Adipose tissue (tissue), 3 donors: Measurements from ENCODE around the gene VWA3B. TPM values are rescaled to one million over a fixed set of nuclear protein-coding genes. Genes with fewer than 3 reads are reported as not detected.

Experiments used
- H3K27ac ChIP-seq: one replicate; pipeline ENCODE4 v1.5.1; 2013; ENCODE audit warnings: low read depth, low read length
- WGBS, 3 donors: extraction: QIAGEN DNeasy Blood & Tissue Kit; methylation state at CpG; one replicate each; pipeline ENCODE4 v1.1.7; 2013; 5-methylcytosine and 5-hydroxymethylcytosine counted together
- polyA plus RNA-seq, 3 donors: library from polyadenylated mRNA; stranded (reverse); fragments of 200-250 nt; gene quantifications; one replicate each; pipeline ENCODE4 v1.2.3, GENCODE V29; 2013
- donor health status: healthy with polysubstance abuse.
- donor health status: Bipolar disorder and iron deficiency.
- donor health status: healthy.

The VWA3B gene
- polyA plus RNA-seq, 3 donors = 0.29 TPM; not detected in 2

- H3K27ac ChIP-seq = no peak overlapping the region
- WGBS, 3 donors = 65 to 80% (median 72%) methylated on average over 4 of the region's 4 CpGs
These were observed 68.7 kb downstream of the VWA3B start for GRCh38 chr2:98155716-98156115.

GRCh38 chr2:98156304-98156703, 69.3 kb downstream of the VWA3B start:
- 93 to 95% (median 93%) methylated on average over 7 of the region's 7 CpGs for WGBS, 3 donors

GRCh38 chr2:98157557-98157956, 70.6 kb downstream of the VWA3B start:
- WGBS, 3 donors = 78 to 84% (median 84%) methylated on average over 8 of the region's 8 CpGs
- no peak overlapping the region for H3K27ac ChIP-seq

More at GRCh38 chr2:98156304-98156703, 69.3 kb downstream of the VWA3B start:
- H3K27ac ChIP-seq = no peak overlapping the region

- H3K27ac ChIP-seq = no peak overlapping the region
- 74 to 82% (median 76%) methylated on average over 8 of the region's 8 CpGs for WGBS, 3 donors
These were observed 71.3 kb downstream of the VWA3B start for GRCh38 chr2:98158305-98158704.

- no peak overlapping the region for H3K27ac ChIP-seq
- WGBS, 3 donors = 80 to 83% (median 82%) methylated on average over 4 of the region's 4 CpGs
These were observed 73.6 kb downstream of the VWA3B start for GRCh38 chr2:98160554-98160953.

- WGBS, 3 donors = 67 to 78% (median 74%) methylated on average over 4 of the region's 4 CpGs
- no peak overlapping the region for H3K27ac ChIP-seq
These were observed 74.2 kb downstream of the VWA3B start for GRCh38 chr2:98161186-98161585.

GRCh38 chr2:98164256-98164655, 77.3 kb downstream of the VWA3B start:
- no peak overlapping the region for H3K27ac ChIP-seq
- 90 to 95% (median 91%) methylated on average over 2 of the region's 2 CpGs for WGBS, 3 donors

GRCh38 chr2:98165516-98166071, 78.6 kb downstream of the VWA3B start:
- H3K27ac ChIP-seq = no peak overlapping the region
- 87 to 89% (median 89%) methylated on average over 5 of the region's 5 CpGs for WGBS, 3 donors

GRCh38 chr2:98167916-98168315, 80.9 kb downstream of the VWA3B start:
- H3K27ac ChIP-seq = no peak overlapping the region
- WGBS, 3 donors = 65 to 97% (median 86%) methylated on average over 2 of the region's 2 CpGs

- no peak overlapping the region for H3K27ac ChIP-seq
- WGBS, 3 donors = 66 to 88% (median 79%) methylated on average over 3 of the region's 3 CpGs
These were observed 83.1 kb downstream of the VWA3B start for GRCh38 chr2:98170076-98170475.

- no peak overlapping the region for H3K27ac ChIP-seq
- 78 to 84% (median 81%) methylated on average over 14 of the region's 14 CpGs for WGBS, 3 donors
These were observed 85.3 kb downstream of the VWA3B start for GRCh38 chr2:98172150-98172765.

- no peak overlapping the region for H3K27ac ChIP-seq
- 46 to 88% (median 58%) methylated on average over 2 of the region's 2 CpGs for WGBS, 3 donors
These were observed 86.0 kb downstream of the VWA3B start for GRCh38 chr2:98172951-98173350.

GRCh38 chr2:98175811-98176210, 88.8 kb downstream of the VWA3B start:
- H3K27ac ChIP-seq = no peak overlapping the region
- WGBS, 3 donors = 31 to 55% (median 53%) methylated on average over 6 of the region's 6 CpGs

GRCh38 chr2:98177286-98177685, 90.3 kb downstream of the VWA3B start:
- H3K27ac ChIP-seq = no peak overlapping the region
- 45 to 53% (median 46%) methylated on average over 2 of the region's 2 CpGs for WGBS, 3 donors

GRCh38 chr2:98177986-98178385, 91.0 kb downstream of the VWA3B start:
- WGBS, 3 donors = 65 to 69% (median 67%) methylated on average over 6 of the region's 6 CpGs
- H3K27ac ChIP-seq = no peak overlapping the region

- H3K27ac ChIP-seq = no peak overlapping the region
- 81 to 93% (median 86%) methylated on average over 2 of the region's 2 CpGs for WGBS, 3 donors
These were observed 93.5 kb downstream of the VWA3B start for GRCh38 chr2:98180456-98180855.

GRCh38 chr2:98181346-98181745, 94.4 kb downstream of the VWA3B start:
- no peak overlapping the region for H3K27ac ChIP-seq
- WGBS, 3 donors = 93 to 95% (median 94%) methylated on average over 3 of the region's 3 CpGs

GRCh38 chr2:98185801-98186200, 98.8 kb downstream of the VWA3B start:
- 56 to 61% (median 60%) methylated on average over 5 of the region's 5 CpGs for WGBS, 3 donors
- H3K27ac ChIP-seq = no peak overlapping the region

GRCh38 chr2:98187194-98187593, 100.2 kb downstream of the VWA3B start:
- no peak overlapping the region for H3K27ac ChIP-seq
- WGBS, 3 donors = 85 to 93% (median 92%) methylated on average over 9 of the region's 9 CpGs

GRCh38 chr2:98188351-98189046, 101.5 kb downstream of the VWA3B start:
- no peak overlapping the region for H3K27ac ChIP-seq
- 63 to 77% (median 70%) methylated on average over 4 of the region's 4 CpGs for WGBS, 3 donors
